HG03108 (cell line): ENCODE measurements around the gene ZNF652.
"Not testable (repeated sequence)": the region's sequence is repeated elsewhere in the genome, so short reads cannot be mapped to it uniquely, and the experiment has no call there.

Experiments used
- ATAC-seq: cut with Tn5 transposase; IDR thresholded peaks from one replicate; pipeline ENCODE4 v1.9.1; 2021; ENCODE audit warnings: moderate library complexity; ENCODE audit not compliant: unreplicated experiment

ZNF652 gene

DNA sequence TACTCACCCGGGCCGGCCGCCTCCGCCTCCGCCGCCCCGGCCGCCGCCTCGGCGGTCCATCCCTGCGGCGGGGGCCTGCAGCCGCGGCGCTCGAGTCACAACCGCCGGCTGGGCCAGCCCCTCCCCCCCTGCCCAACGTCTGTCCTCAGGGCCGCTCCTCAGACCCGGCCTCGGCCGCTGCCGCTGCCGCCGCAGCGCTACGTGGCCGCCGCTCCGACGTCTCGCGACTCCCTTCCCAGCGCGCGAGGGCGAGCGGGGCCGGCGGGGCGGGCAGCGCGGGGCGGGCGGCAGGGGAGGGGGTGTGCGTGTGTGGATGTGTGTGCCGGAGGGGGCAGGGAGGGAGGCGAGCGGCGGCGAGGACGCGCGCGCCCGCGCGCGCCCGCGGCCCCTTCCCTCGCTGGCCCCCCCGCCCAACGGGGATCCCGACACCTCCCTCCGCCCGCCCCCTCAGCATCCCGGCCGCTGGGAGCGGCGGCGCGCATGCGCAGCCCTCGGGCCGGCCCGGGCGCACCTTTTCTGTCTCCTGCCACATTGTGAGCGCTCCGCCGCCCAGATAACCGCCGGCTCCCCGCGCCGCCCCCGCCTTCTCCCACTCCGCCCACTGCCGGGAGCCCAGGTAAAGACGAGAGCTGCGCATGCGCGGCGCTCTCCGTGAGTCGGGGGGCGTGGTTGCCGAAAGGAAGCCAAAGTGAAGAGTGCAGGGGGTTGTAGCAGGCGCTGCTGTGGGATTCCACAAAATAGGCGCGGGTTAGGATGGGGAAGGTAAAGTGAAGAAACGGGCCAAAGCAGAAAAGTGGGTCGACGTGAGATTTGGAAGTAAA, at the start of gene ZNF652:
Gene ZNF652 (minus strand): TSS at position 349 of the 821 bp plus-strand sequence. CDS start 44,525 bp downstream, outside the sequence.
- peak; percentile 62 for ATAC-seq

DNA sequence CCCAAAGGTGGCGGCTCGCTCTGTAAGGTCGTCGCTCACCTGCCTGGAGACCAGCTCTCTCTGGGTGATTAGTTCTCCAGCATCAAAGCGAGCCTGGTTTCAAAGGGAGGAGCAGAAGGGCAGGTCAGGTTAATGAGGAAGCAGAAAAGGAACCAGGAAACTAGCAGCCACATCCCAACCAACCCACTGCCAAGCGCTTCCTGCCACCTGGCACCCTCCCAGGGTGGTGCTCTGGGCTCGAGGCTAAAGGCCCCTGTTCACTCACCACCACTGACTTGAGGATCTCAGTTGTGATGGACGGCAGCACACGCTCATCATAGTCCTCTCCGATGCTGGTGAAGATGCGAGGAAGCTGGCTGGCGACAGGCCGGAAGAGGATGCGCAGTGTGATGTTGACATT, 47.0 kb upstream of the ZNF652 start:
- ATAC-seq = no peak

GRCh38 chr17:49407981-49408501, 46.0 kb upstream of the ZNF652 start:
- ATAC-seq = no peak

GRCh38 chr17:49407086-49407485, 45.0 kb upstream of the ZNF652 start:
- no peak for ATAC-seq

GRCh38 chr17:49406421-49407061, 44.5 kb upstream of the ZNF652 start:
- ATAC-seq = no peak

GRCh38 chr17:49404906-49405305, 42.9 kb upstream of the ZNF652 start:
- no peak for ATAC-seq

DNA sequence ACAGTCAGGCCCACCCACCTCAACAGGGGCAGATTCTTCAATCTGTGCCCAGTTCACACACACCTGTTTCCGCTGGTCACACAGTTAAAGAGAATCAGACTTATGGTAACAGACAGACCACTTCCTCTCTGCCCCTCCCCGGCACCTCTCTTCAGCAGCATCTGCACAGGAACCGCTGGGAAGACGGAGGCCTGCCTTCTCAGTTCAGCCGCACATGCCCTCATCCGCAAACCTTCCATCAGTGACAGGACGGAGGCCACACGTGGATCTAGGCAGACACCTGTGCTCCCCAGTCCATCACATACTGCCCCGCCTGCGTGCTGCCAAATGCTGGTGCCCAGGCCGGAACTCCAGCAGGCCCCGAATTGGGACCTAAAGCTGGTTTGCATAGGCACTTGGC, 42.3 kb upstream of the ZNF652 start:
- ATAC-seq = no peak

- ATAC-seq = no peak
Measured at GRCh38 chr17:49403514-49404289, 41.7 kb upstream of the ZNF652 start.

- ATAC-seq = no peak
Measured at GRCh38 chr17:49402706-49403105, 40.7 kb upstream of the ZNF652 start.

DNA sequence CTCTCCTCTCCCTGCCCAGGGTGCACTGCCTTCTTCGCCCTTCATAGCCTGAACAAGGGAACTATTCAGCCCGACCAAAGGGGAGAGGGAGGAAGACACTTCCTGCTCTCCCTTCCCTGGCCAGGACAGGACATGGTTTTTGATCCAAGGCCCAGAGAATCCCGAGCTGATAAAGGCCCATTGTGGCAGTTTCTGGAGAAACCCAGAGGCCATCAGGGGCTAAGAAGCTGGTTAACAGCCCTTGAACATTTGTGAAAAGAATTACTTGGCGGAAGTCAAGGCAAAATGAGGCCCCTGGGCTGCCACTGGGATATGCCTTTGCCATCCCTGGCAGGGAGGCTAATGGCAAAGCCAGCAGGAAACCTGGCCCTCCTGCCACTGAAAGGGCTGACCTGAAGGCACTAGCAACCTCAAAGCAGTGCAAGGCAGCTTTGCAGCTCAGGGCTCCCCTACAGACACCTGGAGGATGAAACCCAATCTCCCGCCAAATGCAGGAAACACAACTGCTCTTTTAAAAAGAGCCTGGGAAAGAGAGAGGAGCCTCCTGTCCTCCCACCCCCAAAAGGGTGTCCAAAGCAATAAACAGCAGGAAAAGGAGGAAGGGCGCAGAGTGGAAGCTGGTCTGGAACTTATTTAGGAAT, 40.0 kb upstream of the ZNF652 start:
- ATAC-seq = no peak

- ATAC-seq = no peak
Measured at GRCh38 chr17:49399995-49400394, 37.9 kb upstream of the ZNF652 start.

- no peak for ATAC-seq
Measured at GRCh38 chr17:49397586-49397985, 35.5 kb upstream of the ZNF652 start.

GRCh38 chr17:49393491-49394255, 31.6 kb upstream of the ZNF652 start:
- no peak for ATAC-seq

DNA sequence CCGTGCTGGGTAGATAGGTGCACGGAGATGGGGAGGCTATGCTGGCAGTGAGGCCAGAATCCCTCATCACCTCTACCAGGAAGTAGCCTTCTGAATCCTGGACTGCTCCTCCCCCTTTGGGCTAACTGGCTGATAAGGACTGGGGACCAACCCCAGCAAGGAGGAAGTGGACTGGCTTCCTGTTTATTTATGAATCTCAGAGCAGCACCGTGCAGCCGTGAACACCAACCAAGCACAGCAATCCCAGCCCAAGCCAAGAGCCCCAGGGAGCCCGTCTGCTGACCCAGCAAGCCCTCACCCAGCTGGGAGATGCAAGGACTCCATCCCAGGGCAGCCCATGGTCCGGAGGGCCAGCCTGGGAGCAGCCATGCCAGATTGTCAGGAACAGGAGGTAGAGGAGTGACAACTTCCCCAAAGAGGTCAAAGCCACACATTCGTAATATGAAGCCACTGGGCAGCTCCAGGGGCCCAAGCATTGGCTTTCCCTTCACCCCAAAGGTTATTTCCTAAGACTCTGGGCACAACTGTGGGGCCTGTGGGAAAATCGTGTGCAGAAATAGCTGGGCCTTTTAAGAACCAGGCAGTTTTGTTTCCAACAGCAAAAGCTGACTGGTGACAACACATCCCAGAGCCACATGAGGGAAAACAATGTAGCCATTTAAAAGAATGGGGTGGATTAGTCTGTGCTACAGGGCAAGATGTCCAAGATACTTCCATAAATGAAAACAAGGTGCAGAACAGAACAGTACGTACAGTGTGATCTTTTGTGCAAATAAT, 28.7 kb upstream of the ZNF652 start:
- no peak for ATAC-seq

DNA sequence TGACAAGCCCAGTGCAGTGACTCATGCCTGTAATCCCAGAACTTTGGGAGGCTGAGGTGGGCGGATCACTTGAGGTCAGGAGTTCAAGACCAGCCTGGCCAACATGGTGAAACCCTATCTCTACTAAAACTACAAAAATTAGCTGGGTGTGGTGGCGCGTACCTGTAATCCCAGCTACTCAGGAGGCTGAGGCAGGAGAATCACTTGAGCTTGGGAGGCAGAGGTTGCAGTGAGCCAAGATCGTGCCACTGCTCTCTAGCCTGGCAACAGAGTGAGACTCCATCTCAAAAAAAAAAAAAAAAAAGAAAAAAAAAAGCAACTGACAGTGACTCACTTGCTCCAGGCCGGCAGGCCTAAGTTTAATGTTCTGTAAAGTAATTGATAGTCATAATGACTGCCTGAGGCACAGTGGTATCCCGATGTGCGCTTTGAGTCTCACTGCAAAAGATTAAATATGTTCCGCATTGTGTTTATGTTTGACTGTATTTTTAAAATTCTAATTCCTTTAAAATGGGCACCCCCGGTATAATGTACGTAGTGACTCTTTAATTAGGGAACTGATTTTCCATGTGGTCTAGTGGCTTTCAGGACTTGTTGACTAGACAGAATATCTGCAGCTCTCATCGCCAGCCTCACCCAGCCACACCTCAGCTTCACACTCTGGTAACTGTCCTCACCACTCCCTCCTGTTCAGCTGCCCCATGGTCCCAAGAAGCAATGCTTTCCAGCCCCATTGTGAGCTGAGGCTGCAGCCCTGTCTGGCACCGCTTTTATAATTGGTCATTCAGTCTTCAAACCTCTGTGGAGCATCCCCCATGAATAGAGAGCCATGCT, 27.7 kb upstream of the ZNF652 start:
- not testable (repeated sequence) for ATAC-seq

DNA sequence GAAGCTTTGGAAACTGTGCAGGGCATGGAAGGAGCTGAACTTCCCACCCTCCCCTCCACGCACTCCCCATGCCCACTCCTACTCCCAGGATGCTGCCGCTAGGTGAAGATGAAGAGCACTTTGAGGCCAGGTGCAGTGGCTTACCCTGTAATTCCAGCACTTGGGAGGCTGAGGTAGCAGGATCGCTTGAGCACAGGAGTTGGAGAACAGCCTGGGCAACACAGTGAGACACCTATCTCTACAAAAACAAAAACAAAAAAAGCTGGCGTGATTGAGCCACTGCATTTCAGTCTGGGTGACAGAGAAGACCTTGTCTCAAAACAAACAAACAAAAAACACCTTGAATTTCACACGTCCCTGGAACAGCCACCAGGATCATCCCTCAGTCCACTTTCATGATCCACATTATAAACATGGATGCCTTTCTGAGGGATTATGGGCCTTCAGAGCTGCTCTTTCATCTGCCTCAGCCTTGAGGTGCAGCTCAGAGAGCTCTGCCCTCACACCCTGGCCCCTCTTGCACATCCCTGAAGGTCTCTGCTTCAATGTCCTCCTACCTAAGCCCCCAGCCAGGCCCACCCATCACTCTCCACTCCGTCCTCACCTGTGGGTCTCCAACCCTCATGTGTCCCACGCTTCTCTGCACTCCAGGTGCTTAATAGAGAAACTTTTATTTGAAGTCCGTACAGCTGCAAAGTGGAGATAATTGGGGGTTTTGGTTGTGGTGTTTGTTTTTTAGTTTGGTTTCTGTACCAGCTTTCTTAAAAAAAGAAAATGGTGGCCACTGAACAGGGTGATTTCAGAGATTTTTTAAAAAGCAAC, 26.9 kb upstream of the ZNF652 start:
- ATAC-seq = no peak

DNA sequence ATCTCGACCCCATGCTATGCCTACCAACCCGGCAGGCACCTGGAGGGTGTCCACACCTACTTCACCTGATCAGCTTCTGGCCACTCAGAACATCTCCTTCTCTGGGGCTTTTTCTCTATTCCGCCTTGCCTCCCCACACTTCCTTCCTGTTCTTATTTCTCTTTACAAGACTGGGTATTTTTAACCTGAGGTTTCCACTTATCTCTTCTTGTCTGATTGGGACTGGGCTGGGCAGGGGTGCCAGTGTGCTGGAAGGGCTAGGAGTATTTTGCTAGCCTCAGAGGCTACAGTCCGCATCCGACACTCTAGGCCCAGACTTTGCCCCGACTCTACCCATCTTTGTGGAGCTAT, 26.2 kb upstream of the ZNF652 start:
- ATAC-seq = peak; percentile 61
